ENCODE data around the gene DTWD2. TPM values are rescaled to one million over a fixed set of nuclear protein-coding genes. Genes with fewer than 3 reads are reported as not detected.

DTWD2 gene, protein sequence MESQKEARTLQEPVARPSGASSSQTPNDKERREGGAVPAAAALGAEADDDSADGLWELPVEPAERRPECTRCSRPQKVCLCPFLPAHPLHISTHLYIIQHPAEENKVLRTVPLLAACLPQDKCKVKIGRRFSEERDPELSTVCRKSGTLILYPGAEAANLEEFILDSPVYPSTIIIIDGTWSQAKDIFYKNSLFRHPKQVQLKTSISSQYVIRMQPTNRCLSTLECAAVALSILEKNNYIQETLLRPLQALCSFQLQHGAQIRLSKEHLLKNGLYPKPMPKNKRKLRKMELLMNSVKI
- total RNA-seq (1 to 10 TPM; 3.8 to 4.4 TPM), polyA plus RNA-seq (1 to 10 TPM; 2.9 to 5.2 (median 3.1) TPM), total RNA-seq (6.4 to 12.8 (median 7.6) reads per million in 6 experiments)

DNA sequence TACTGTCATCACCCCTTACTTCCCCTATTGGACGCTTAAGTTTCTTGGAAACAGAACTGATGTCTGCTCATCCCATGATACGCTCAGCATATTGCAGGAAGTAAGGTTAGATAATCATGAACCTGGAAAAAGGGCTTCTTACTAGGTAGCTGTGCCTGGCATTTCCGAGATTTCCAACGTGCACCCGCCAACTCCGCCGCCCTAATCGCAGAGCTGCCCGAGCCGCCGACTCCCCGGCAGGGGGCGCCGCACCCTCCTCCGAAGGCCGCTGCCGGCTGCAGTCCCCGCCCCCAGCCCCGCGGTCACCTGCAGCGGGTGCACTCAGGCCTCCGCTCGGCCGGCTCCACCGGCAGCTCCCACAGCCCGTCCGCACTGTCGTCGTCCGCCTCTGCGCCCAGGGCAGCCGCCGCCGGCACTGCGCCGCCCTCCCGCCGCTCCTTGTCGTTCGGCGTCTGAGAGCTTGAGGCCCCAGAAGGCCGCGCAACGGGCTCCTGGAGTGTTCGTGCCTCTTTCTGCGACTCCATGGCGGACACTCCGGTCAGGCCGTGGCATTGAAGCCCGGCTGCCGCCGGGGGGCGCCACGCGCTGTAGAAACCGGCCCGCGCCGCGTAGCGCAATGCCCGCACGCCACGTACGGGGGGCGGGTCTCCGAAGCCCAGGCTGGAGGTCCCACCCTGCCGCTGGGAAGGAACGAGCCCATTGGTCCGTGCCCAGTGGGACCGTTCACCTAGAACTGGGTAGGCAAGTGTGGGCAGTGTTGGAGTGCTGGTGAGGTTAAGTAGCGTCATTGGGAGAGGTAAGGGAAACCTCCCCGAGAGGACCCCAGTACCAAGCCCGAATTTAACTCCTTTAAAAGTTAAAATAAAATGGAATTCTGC is at the start of gene DTWD2:
DTWD2 (minus strand) TSS at position 560 of the 878 bp plus-strand sequence; CDS start at position 524, 36 bp downstream.
- ATAC-seq = peak; percentile 89 to 94
- peak; percentile 87 to 100 (median 94) for DNase-seq
- H3K4me3 Mint-ChIP-seq = peak within 1 kb of the TSS; percentile 77 to 90 (median 84)
- peak within 1 kb of the TSS; percentile 29 to 93 (median 86) for H3K27ac Mint-ChIP-seq
- H3K27me3 Mint-ChIP-seq = no peaks in the 10 kb centered on the region
- POLR2A ChIA-PET = interaction anchor here (0.7 to 2.0 kb wide), 9 partner anchors 32 to 462 kb away, joined by 3 to 10 read pairs (median 3); no protein-coding TSS in a partner anchor
- peaks cover 0 to 3% (median 2%) of the 10 kb centered on the region in 3 donors for H3K36me3 Mint-ChIP-seq
- H3K4me1 Mint-ChIP-seq = peaks cover 12 to 29% (median 23%) of the 10 kb centered on the region in 4 donors
- no peaks in the 10 kb centered on the region for H3K9me3 Mint-ChIP-seq

GRCh38 chr5:119037496-119038215 is 49.3 kb upstream of the DTWD2 start:
- Mint-ChIP-seq H3K4me3 (no peak overlapping the region), H3K27me3 (no peaks in the 10 kb centered on the region), H3K27ac (peak overlapping the region in 1 of 10 donors; percentile 25), H3K4me1 (peaks cover 1 to 10% (median 2%) of the 10 kb centered on the region in 4 donors), H3K9me3 (no peaks in the 10 kb centered on the region), H3K36me3 (no peaks in the 10 kb centered on the region)
- ATAC-seq (no peak), DNase-seq (no peak)
- POLR2A ChIA-PET = no interaction called here

- H3K36me3 Mint-ChIP-seq = no peaks in the 10 kb centered on the region
- peak overlapping the region in 1 of 10 donors; percentile 0 for H3K27ac Mint-ChIP-seq
- POLR2A ChIA-PET = no interaction called here
- DNase-seq (no peak), ATAC-seq (no peak)
- H3K4me3 Mint-ChIP-seq = no peak overlapping the region
- H3K9me3 Mint-ChIP-seq = no peaks in the 10 kb centered on the region
- H3K27me3 Mint-ChIP-seq = no peaks in the 10 kb centered on the region
- H3K4me1 Mint-ChIP-seq = peaks cover 7 to 24% (median 15%) of the 10 kb centered on the region in 4 donors
These were observed 47.9 kb upstream of the DTWD2 start for GRCh38 chr5:119036101-119036762.

- Mint-ChIP-seq H3K27me3 (no peaks in the 10 kb centered on the region), H3K4me1 (peaks cover 9 to 38% (median 22%) of the 10 kb centered on the region in 4 donors), H3K27ac (peak overlapping the region in 5 of 10 donors; percentile 8 to 73 (median 21)), H3K36me3 (no peaks in the 10 kb centered on the region), H3K9me3 (no peaks in the 10 kb centered on the region), H3K4me3 (no peak overlapping the region)
- no peak for DNase-seq
- POLR2A ChIA-PET = interaction anchor here (1.6 kb wide), 1 partner anchor 51 kb away, joined by 4 read pairs; no protein-coding TSS in a partner anchor
- no peak for ATAC-seq
These were observed 44.8 kb upstream of the DTWD2 start for GRCh38 chr5:119033135-119033534.

- ATAC-seq (no peak), DNase-seq (no peak)
- peaks cover 9 to 38% (median 22%) of the 10 kb centered on the region in 4 donors for H3K4me1 Mint-ChIP-seq
- no peaks in the 10 kb centered on the region for H3K36me3 Mint-ChIP-seq
- POLR2A ChIA-PET = interaction anchor here (1.6 to 1.8 kb wide), 2 partner anchors 38 to 52 kb away, joined by 4 to 5 read pairs; partner anchors contain the start of gene DMXL1
- peak overlapping the region in 1 of 10 donors; percentile 52 for H3K4me3 Mint-ChIP-seq
- peak overlapping the region in 4 of 10 donors; percentile 70 to 77 (median 72) for H3K27ac Mint-ChIP-seq
- no peaks in the 10 kb centered on the region for H3K9me3 Mint-ChIP-seq
- no peaks in the 10 kb centered on the region for H3K27me3 Mint-ChIP-seq
These were observed 44.3 kb upstream of the DTWD2 start for GRCh38 chr5:119032656-119033055.

DNA sequence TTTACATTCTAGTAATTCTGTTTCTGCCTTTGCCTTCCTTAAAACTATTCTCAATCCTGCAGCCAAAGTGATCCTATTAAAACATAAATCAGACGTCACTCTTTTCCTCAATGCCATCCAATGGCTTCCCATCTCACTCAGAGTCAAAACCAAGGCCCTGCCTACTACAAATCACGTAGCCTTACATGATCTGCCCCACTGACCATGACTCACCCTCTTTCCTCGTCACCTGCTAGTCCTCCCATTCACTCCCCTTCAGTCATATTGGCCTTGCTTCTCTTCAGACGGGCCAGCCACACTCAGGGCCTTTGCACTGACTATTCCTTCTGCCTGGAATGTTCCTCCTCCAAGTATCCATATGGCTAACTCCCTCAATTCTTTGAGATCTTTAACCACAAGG is 43.6 kb upstream of the DTWD2 start:
- ATAC-seq (no peak), DNase-seq (no peak)
- Mint-ChIP-seq H3K27ac (peak overlapping the region; percentile 37 to 93 (median 76)), H3K36me3 (no peaks in the 10 kb centered on the region), H3K4me1 (peaks cover 9 to 38% (median 22%) of the 10 kb centered on the region in 4 donors), H3K4me3 (peak overlapping the region in 8 of 10 donors; percentile 12 to 65 (median 43)), H3K27me3 (no peaks in the 10 kb centered on the region), H3K9me3 (no peaks in the 10 kb centered on the region)
- POLR2A ChIA-PET = interaction anchor here (1.8 kb wide), 1 partner anchor 39 kb away, joined by 5 read pairs; the partner anchor contains the start of gene DMXL1

GRCh38 chr5:119031011-119031886 is 42.9 kb upstream of the DTWD2 start:
- H3K9me3 Mint-ChIP-seq = no peaks in the 10 kb centered on the region
- peak in 1 of 2 donors; percentile 59 for ATAC-seq

DNA sequence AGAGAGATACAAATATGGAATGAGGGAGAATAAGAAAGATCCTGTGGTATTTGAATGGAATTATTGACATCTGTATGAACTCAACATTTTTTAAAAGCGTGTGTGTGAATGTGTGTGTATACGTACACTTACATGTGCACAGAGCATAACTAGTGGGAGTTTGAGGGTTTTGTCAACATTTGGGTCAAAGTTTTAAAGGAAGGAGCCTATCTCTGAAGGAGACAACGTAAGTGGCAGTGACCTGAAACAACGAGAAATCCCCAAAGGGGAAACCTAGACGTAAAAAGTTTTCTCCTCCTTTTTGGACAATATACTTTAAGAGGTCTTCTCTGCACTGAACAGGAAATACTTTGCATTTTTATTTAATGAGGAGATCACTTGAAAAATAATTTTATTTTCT is 40.2 kb upstream of the DTWD2 start:
- H3K4me3 Mint-ChIP-seq = no peak overlapping the region
- no peaks in the 10 kb centered on the region for H3K27me3 Mint-ChIP-seq
- H3K27ac Mint-ChIP-seq = peak overlapping the region in 1 of 10 donors; percentile 4
- POLR2A ChIA-PET = no interaction called here
- H3K9me3 Mint-ChIP-seq = peaks cover 0 to 14% (median 0%) of the 10 kb centered on the region in 9 donors
- no peak for ATAC-seq
- peaks cover 9 to 41% (median 22%) of the 10 kb centered on the region in 4 donors for H3K4me1 Mint-ChIP-seq
- no peak for DNase-seq
- peaks cover 0 to 4% (median 0%) of the 10 kb centered on the region in 3 donors for H3K36me3 Mint-ChIP-seq

More at GRCh38 chr5:119031011-119031886, 42.9 kb upstream of the DTWD2 start:
- no peaks in the 10 kb centered on the region for H3K36me3 Mint-ChIP-seq
- peak in 3 of 10 donors; percentile 5 to 25 (median 13) for DNase-seq
- POLR2A ChIA-PET = interaction anchor here (1.8 kb wide), 1 partner anchor 40 kb away, joined by 5 read pairs; the partner anchor contains the start of gene DMXL1
- peak overlapping the region; percentile 37 to 93 (median 76) for H3K27ac Mint-ChIP-seq
- H3K4me3 Mint-ChIP-seq = peak overlapping the region; percentile 12 to 66 (median 46)
- no peaks in the 10 kb centered on the region for H3K27me3 Mint-ChIP-seq
- H3K4me1 Mint-ChIP-seq = peaks cover 9 to 38% (median 22%) of the 10 kb centered on the region in 4 donors

GRCh38 chr5:119022773-119023172 is 34.4 kb upstream of the DTWD2 start:
- Mint-ChIP-seq H3K36me3 (peaks cover 0 to 4% (median 0%) of the 10 kb centered on the region in 3 donors), H3K27ac (no peak overlapping the region), H3K27me3 (no peaks in the 10 kb centered on the region), H3K9me3 (peaks cover 0 to 14% (median 0%) of the 10 kb centered on the region in 9 donors), H3K4me1 (peaks cover 0 to 43% (median 3%) of the 10 kb centered on the region in 4 donors), H3K4me3 (no peak overlapping the region)
- POLR2A ChIA-PET = no interaction called here
- DNase-seq (no peak), ATAC-seq (no peak)

GRCh38 chr5:119022017-119022745 is 33.8 kb upstream of the DTWD2 start:
- ATAC-seq = peak; percentile 47 to 58
- H3K4me1 Mint-ChIP-seq = peaks cover 0 to 43% (median 3%) of the 10 kb centered on the region in 4 donors
- POLR2A ChIA-PET = no interaction called here
- H3K4me3 Mint-ChIP-seq = no peak overlapping the region
- no peaks in the 10 kb centered on the region for H3K27me3 Mint-ChIP-seq
- peaks cover 0 to 4% (median 0%) of the 10 kb centered on the region in 3 donors for H3K36me3 Mint-ChIP-seq
- peaks cover 0 to 14% (median 0%) of the 10 kb centered on the region in 9 donors for H3K9me3 Mint-ChIP-seq
- peak in 3 of 10 donors; percentile 34 to 57 (median 54) for DNase-seq
- H3K27ac Mint-ChIP-seq = peak overlapping the region in 1 of 10 donors; percentile 39
